Lung (tissue), 12 donors: ENCODE data around the gene GRID2. TPM values are rescaled to one million over a fixed set of nuclear protein-coding genes. Genes with fewer than 3 reads are reported as not detected.

Experiments
- ATAC-seq: fragments of 200-7000 bp; cut with Tn5 transposase; one replicate; pipeline ENCODE4 v1.9.1; 2020; ENCODE audit warnings: moderate number of reproducible peaks; ENCODE audit not compliant: insufficient read depth, low FRiP score
- DNase-seq, 3 donors: peaks; one replicate each; pipeline ENCODE4 v3.0.0-alpha.2; 2013 to 2017
- H3K27ac ChIP-seq, 2 donors: one replicate each; pipeline ENCODE4 v1.5.1; 2013; ENCODE audit warnings: mild to moderate bottlenecking in 2 of 2, moderate library complexity in 2 of 2, control low read depth in 1 of 2, inconsistent platforms in 1 of 2, low read depth in 1 of 2, low read length in 1 of 2
- H3K27me3 ChIP-seq, 3 donors: one replicate each; pipeline ENCODE4 v1.5.1; 2013; ENCODE audit warnings: low read length in 2 of 3; ENCODE audit not compliant: control insufficient read depth in 3 of 3, insufficient read depth in 3 of 3
- H3K36me3 ChIP-seq, 4 donors: one replicate each; pipeline ENCODE4 v1.5.1; 2013; ENCODE audit warnings: low read length in 4 of 4, mild to moderate bottlenecking in 1 of 4, moderate library complexity in 1 of 4; ENCODE audit not compliant: control insufficient read depth in 4 of 4, insufficient read depth in 4 of 4
- H3K4me1 ChIP-seq, 5 donors: one replicate each; pipeline ENCODE4 v1.5.1; 2013; ENCODE audit warnings: low read length in 5 of 5, mild to moderate bottlenecking in 2 of 5, moderate library complexity in 1 of 5; ENCODE audit not compliant: control insufficient read depth in 5 of 5, insufficient read depth in 5 of 5
- H3K4me3 ChIP-seq: one replicate; pipeline ENCODE4 v1.5.1; 2013; ENCODE audit warnings: mild to moderate bottlenecking, control low read depth, moderate library complexity
- H3K9ac ChIP-seq, 2 donors: one replicate each; pipeline ENCODE4 v1.5.1; 2013; ENCODE audit warnings: low read length in 2 of 2, control low read depth in 1 of 2; ENCODE audit not compliant: insufficient read depth in 1 of 2
- H3K9me3 ChIP-seq, 4 donors: one replicate each; pipeline ENCODE4 v1.5.1; 2013; ENCODE audit warnings: low read length in 3 of 4, mild to moderate bottlenecking in 1 of 4, moderate library complexity in 1 of 4; ENCODE audit not compliant: control insufficient read depth in 4 of 4, insufficient read depth in 3 of 4
- CTCF ChIP-seq: IDR thresholded peaks from 2 replicates; pipeline ENCODE4 v1.5.1; 2012; ENCODE audit warnings: mild to moderate bottlenecking; ENCODE audit errors: control extremely low read depth, extremely low read depth
- WGBS, 2 donors: extraction: QIAGEN DNeasy Blood & Tissue Kit; methylation state at CpG; one replicate each; pipeline ENCODE4 v1.1.7; 2013; 5-methylcytosine and 5-hydroxymethylcytosine counted together
- polyA plus RNA-seq, 2 donors: library from polyadenylated mRNA; stranded (reverse); fragments of 200-250 nt; gene quantifications; one replicate each; pipeline ENCODE4 v1.2.1, GENCODE V29; 2013
- total RNA-seq, 2 donors: library from RNA; depleted of rRNA in 1 of 2; stranded (reverse); fragments of >200 nt in 1 of 2; gene quantifications; one replicate each; pipeline ENCODE4 v1.2.1, GENCODE V29; 2014 to 2021
- donor health status: control.
- donor health status: control.
- donor health status: Bipolar disorder and iron deficiency.
- donor health status: healthy.
- donor health status: DM: yes; HTN: yes; CAD: no.

GRID2 gene
- total and polyA plus RNA-seq, 4 donors, result 0.09 to 1.3 TPM; not detected in 2

- ATAC-seq, result no peak
Measured at GRCh38 chr4:93646233-93646930, 1342.6 kb downstream of the GRID2 start.

GRCh38 chr4:93648258-93648657 lies 1344.5 kb downstream of the GRID2 start:
- Histone ChIP-seq H3K27me3 (no peaks in the 10 kb centered on the region), H3K36me3 (no peaks in the 10 kb centered on the region), H3K27ac (no peak overlapping the region), H3K9me3 (no peaks in the 10 kb centered on the region), H3K9ac (no peak overlapping the region), H3K4me1 (no peaks in the 10 kb centered on the region), H3K4me3 (no peak overlapping the region)
- 81 to 83% methylated on average over 3 of the region's 3 CpGs for WGBS, 2 donors
- TF ChIP-seq CTCF, result no peak
- DNase-seq (no peak), ATAC-seq (no peak)

More at GRCh38 chr4:93646233-93646930, 1342.6 kb downstream of the GRID2 start:
- no peak for TF ChIP-seq CTCF
- no peak overlapping the region for H3K27ac ChIP-seq
- H3K4me3 ChIP-seq, result no peak overlapping the region
- H3K9ac ChIP-seq, result no peak overlapping the region
- DNase-seq, result no peak
- no peaks in the 10 kb centered on the region for H3K36me3 ChIP-seq
- no peaks in the 10 kb centered on the region for H3K9me3 ChIP-seq
- no peaks in the 10 kb centered on the region for H3K4me1 ChIP-seq
- no peaks in the 10 kb centered on the region for H3K27me3 ChIP-seq

- H3K9me3 ChIP-seq, result no peaks in the 10 kb centered on the region
- DNase-seq (no peak), ATAC-seq (no peak)
- no peak overlapping the region for H3K4me3 ChIP-seq
- no peaks in the 10 kb centered on the region for H3K36me3 ChIP-seq
- no peaks in the 10 kb centered on the region for H3K27me3 ChIP-seq
- no peak overlapping the region for H3K9ac ChIP-seq
- H3K4me1 ChIP-seq, result no peaks in the 10 kb centered on the region
- TF ChIP-seq CTCF, result no peak
- no peak overlapping the region for H3K27ac ChIP-seq
Measured at GRCh38 chr4:93649828-93650227, 1346.1 kb downstream of the GRID2 start.

GRCh38 chr4:93654211-93654610 lies 1350.4 kb downstream of the GRID2 start:
- no peak for TF ChIP-seq CTCF
- Histone ChIP-seq H3K36me3 (no peaks in the 10 kb centered on the region), H3K9me3 (no peaks in the 10 kb centered on the region), H3K9ac (no peak overlapping the region), H3K4me3 (no peak overlapping the region), H3K27ac (no peak overlapping the region), H3K27me3 (no peaks in the 10 kb centered on the region), H3K4me1 (no peaks in the 10 kb centered on the region)
- DNase-seq, result no peak
- WGBS, 2 donors, result 62 to 68% methylated on average over 1 of the region's 1 CpG
- ATAC-seq, result no peak
